ENCODE measurements around the gene TMEM217. TPM values are rescaled to one million over a fixed set of nuclear protein-coding genes. Genes with fewer than 3 reads are reported as not detected.

The TMEM217 gene
- total RNA-seq, 2 donors from 2014 or later, result 0.50 to 7.3 TPM

DNA sequence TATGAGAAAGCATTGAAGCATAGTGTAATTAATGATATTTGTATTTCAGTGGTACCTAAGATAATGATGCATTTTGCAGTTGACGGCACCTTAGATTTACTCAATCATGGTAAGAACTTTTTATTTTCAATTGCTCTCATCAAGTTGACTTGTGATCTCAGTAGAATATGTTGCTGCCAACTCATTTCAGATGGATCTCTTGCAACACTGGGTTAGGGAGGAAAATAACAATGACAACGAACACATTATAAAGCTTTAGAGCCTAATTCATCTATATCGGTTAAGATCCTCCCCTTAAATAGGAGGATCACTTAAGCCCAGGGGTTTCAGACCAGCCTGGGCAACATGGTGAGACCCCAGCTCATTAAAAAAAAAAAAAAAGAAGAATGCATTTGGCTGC lies 18.4 kb downstream of the TMEM217 start:
- 87% methylated on average over 3 of the region's 3 CpGs for WGBS
- H3K4me1 ChIP-seq (replicated peaks), result no peaks in the 10 kb centered on the region
- H3K27ac ChIP-seq, result no peak overlapping the region
- TF ChIP-seq, protein P1, sequence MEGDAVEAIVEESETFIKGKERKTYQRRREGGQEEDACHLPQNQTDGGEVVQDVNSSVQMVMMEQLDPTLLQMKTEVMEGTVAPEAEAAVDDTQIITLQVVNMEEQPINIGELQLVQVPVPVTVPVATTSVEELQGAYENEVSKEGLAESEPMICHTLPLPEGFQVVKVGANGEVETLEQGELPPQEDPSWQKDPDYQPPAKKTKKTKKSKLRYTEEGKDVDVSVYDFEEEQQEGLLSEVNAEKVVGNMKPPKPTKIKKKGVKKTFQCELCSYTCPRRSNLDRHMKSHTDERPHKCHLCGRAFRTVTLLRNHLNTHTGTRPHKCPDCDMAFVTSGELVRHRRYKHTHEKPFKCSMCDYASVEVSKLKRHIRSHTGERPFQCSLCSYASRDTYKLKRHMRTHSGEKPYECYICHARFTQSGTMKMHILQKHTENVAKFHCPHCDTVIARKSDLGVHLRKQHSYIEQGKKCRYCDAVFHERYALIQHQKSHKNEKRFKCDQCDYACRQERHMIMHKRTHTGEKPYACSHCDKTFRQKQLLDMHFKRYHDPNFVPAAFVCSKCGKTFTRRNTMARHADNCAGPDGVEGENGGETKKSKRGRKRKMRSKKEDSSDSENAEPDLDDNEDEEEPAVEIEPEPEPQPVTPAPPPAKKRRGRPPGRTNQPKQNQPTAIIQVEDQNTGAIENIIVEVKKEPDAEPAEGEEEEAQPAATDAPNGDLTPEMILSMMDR (IDR thresholded peaks at IDR 0.05), result no peak
- TF ChIP-seq POLR2AphosphoS5 (IDR thresholded peaks at IDR 0.05) (no peak), POLR2A (IDR thresholded peaks at IDR 0.05) (no peak)
- H3K36me3 ChIP-seq, result no peaks in the 10 kb centered on the region
- intact Hi-C loops (cut with DNase I), result no loop called here
- no peaks in the 10 kb centered on the region for H3K27me3 ChIP-seq (replicated peaks; ENCODE audit: insufficient read depth)
- no peak overlapping the region for H3K4me3 ChIP-seq
- no peak for DNase-seq (ENCODE audit: low spot score)
- no peaks in the 10 kb centered on the region for H3K9me3 ChIP-seq

DNA sequence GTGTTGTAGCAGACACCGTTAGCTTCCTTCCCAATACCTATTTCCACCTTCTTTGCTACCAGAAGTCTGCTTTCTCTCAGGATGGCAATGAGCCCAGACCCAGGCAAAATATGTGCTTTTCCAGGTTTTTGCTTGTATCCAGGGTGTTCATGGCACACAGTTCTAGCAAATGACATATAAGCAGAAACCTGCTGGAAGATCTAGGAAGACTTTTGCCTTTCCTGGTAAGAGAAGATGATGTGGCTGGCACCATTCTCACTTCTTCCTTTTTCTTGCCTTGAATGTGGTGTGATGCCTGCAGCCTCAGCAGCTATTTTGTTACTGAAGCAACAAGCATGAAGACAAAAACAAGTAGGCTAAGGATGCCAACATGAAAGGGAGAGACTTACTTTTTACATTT lies 19.6 kb downstream of the TMEM217 start:
- H3K27ac ChIP-seq, result no peak overlapping the region
- no peaks in the 10 kb centered on the region for H3K27me3 ChIP-seq (replicated peaks; ENCODE audit: insufficient read depth)
- no peaks in the 10 kb centered on the region for H3K36me3 ChIP-seq
- no peaks in the 10 kb centered on the region for H3K9me3 ChIP-seq
- H3K4me1 ChIP-seq (replicated peaks), result no peaks in the 10 kb centered on the region
- WGBS, result 47% methylated on average over 1 of the region's 1 CpG
- no peak for DNase-seq (ENCODE audit: low spot score)
- TF ChIP-seq POLR2A (IDR thresholded peaks at IDR 0.05), result no peak
- TF ChIP-seq, protein P1 (IDR thresholded peaks at IDR 0.05), result no peak
- TF ChIP-seq POLR2AphosphoS5 (IDR thresholded peaks at IDR 0.05), result no peak
- no peak overlapping the region for H3K4me3 ChIP-seq
- intact Hi-C loops (cut with DNase I), result no loop called here

DNA sequence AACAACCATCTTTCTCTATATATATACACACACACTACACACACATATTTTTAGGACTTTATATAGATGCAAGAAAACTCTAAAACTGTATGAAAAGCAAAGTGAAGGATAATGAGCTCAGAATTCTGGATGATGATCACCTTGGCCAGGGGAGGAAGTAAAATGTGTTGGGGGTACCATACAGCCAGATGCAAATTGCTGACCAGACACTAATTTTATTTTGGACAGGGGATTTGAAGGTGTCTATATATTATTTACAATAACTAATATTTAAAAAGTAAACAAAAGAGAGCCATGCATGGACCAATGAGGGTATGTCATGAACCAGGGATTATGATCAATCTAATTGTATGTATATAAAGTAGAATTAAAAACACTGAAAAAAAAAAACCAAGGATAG lies 20.2 kb downstream of the TMEM217 start:
- Histone ChIP-seq H3K4me3 (no peak overlapping the region), H3K36me3 (no peaks in the 10 kb centered on the region), H3K9me3 (no peaks in the 10 kb centered on the region), H3K27ac (no peak overlapping the region), H3K27me3 (replicated peaks; ENCODE audit: insufficient read depth) (no peaks in the 10 kb centered on the region), H3K4me1 (replicated peaks) (no peaks in the 10 kb centered on the region)
- DNase-seq (ENCODE audit: low spot score), result no peak
- intact Hi-C loops (cut with DNase I), result no loop called here
- TF ChIP-seq, protein P1 (IDR thresholded peaks at IDR 0.05), result no peak
- TF ChIP-seq POLR2AphosphoS5 (IDR thresholded peaks at IDR 0.05) (no peak), POLR2A (IDR thresholded peaks at IDR 0.05) (no peak)

DNA sequence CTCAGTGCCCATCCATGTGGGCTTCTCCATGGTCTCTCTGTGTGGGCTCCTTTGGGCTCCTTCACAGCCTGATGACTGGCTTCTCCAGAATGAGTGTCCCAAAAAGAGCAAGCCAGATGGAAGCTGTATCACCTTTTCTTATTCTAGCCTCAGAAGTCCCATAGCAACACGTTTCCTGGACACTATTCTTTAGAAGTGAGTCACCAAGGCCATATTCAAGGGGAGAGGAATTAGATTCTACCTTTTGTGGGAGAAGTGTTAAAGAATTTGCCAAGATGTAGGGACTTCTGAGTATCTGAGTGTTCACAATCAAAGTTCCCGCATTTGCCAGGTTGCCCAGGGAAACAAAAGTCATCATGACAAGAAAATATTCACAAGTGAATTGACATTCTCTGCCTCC lies 21.0 kb downstream of the TMEM217 start:
- Histone ChIP-seq H3K9me3 (no peaks in the 10 kb centered on the region), H3K27me3 (replicated peaks; ENCODE audit: insufficient read depth) (no peaks in the 10 kb centered on the region), H3K27ac (no peak overlapping the region), H3K4me1 (replicated peaks) (no peaks in the 10 kb centered on the region), H3K4me3 (no peak overlapping the region), H3K36me3 (no peaks in the 10 kb centered on the region)
- TF ChIP-seq POLR2A (IDR thresholded peaks at IDR 0.05) (no peak), POLR2AphosphoS5 (IDR thresholded peaks at IDR 0.05) (no peak)
- TF ChIP-seq, protein P1 (IDR thresholded peaks at IDR 0.05), result no peak
- 78% methylated on average over 2 of the region's 2 CpGs for WGBS
- no peak for DNase-seq (ENCODE audit: low spot score)
- intact Hi-C loops (cut with DNase I), result no loop called here

DNA sequence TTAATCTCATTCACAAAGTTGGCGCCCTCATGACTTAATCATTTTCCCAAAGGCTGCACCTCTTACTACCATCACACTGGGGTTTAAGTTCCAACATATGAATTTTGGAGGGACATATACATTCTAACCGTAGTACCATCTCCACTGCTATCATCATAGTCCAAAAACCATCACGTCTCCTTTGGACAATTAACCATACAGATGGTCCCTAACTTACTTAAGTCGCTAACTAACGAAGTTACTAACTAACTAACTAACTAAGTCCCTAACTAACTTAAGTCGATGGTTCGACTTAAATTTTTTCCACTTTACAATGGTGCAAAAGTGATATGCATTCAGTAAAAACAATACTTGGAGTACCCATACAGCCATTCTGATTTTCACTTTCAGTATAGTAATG lies 24.4 kb downstream of the TMEM217 start:
- H3K27me3 ChIP-seq (replicated peaks; ENCODE audit: insufficient read depth), result no peaks in the 10 kb centered on the region
- WGBS, result 80% methylated on average over 7 of the region's 7 CpGs
- H3K9me3 ChIP-seq, result no peaks in the 10 kb centered on the region
- no peak overlapping the region for H3K4me3 ChIP-seq
- H3K27ac ChIP-seq, result no peak overlapping the region
- no peaks in the 10 kb centered on the region for H3K36me3 ChIP-seq
- no peaks in the 10 kb centered on the region for H3K4me1 ChIP-seq (replicated peaks)
- TF ChIP-seq, protein P1 (IDR thresholded peaks at IDR 0.05), result no peak
- TF ChIP-seq POLR2AphosphoS5 (IDR thresholded peaks at IDR 0.05) (no peak), POLR2A (IDR thresholded peaks at IDR 0.05) (no peak)
- intact Hi-C loops (cut with DNase I), result no loop called here
- DNase-seq (ENCODE audit: low spot score), result no peak
